Neutrophil (primary cell): ENCODE results near the gene RNF224.

ENCODE experiments used
- H3K27ac ChIP-seq: fragments of 200-600 bp; sonication (generic); 2 replicates; pipeline ENCODE4 v1.5.1; 2016; ENCODE audit warnings: mild to moderate bottlenecking, moderate library complexity
- H3K27me3 ChIP-seq: fragments of 200-600 bp; sonication (generic); 2 replicates; pipeline ENCODE4 v1.6.0; 2016; ENCODE audit warnings: mild to moderate bottlenecking
- H3K36me3 ChIP-seq: fragments of 200-600 bp; sonication (generic); 2 replicates; pipeline ENCODE4 v1.5.1; 2017
- H3K4me1 ChIP-seq, 2 experiments: fragments of 200-600 bp in 1 of 2; sonication (generic) in 1 of 2; 1 replicate in 1 of 2; 2 replicates in 1 of 2; pipeline versions ENCODE4 v1.5.1 to v1.6.1; 2013 to 2016; ENCODE audit warnings: low read depth in 1 of 2, low read length in 1 of 2, mild to moderate bottlenecking in 1 of 2, moderate library complexity in 1 of 2; ENCODE audit not compliant: control insufficient read depth in 1 of 2, insufficient read depth in 1 of 2
- H3K4me3 ChIP-seq, 2 experiments: fragments of 200-600 bp in 1 of 2; sonication (generic) in 1 of 2; 1 replicate in 1 of 2; 2 replicates in 1 of 2; pipeline ENCODE4 v1.5.1; 2013 to 2016; ENCODE audit warnings: low read depth in 1 of 2, low read length in 1 of 2, mild to moderate bottlenecking in 1 of 2, moderate library complexity in 1 of 2
- H3K9me3 ChIP-seq: fragments of 200-600 bp; sonication (generic); 2 replicates; pipeline ENCODE4 v1.5.1; 2016
- TF ChIP-seq, protein P1 (sequence below): fragments of 200-600 bp; sonication (generic); IDR thresholded peaks from 2 replicates; pipeline ENCODE4 v1.5.1; 2016; ENCODE audit warnings: antibody characterized with exemption

The RNF224 gene

DNA sequence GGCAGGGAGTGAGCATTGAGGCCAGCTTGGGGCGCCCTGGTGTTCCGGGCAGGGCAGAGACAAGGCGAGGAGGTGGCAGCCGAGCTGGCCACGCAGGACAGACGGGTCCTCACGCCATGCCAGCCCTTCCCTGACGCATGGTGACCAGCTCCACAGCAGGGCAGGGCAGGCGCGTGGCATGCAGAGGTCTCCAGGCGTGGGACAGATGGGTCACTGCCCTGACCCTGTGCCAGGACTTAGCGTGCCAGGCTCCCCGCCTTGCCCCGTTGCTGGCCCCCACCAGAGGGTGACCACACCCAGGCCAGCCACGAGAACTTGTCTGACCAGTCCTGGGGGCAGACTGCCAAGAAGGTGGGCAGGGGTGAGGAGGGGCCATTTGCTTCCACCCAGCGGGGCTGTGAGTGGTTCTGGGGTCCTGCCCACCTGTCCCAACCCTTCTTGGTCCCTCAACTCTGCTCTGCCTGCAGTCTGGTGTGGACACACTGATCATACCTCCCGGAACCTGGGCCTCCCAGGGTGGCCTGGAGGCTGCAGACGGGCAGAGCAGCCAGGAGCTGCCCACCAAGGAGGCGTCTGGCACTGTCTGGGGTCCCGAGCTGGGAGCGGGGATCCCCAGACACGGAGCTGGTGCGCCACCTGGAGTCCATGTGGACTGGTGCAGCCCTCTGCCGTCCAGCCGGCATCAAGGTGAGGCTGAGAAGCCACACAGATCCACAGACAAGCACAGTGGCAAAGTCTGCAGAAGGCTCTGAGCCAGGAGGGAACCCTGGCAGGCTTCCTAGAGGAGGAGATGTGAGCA, at the start of gene RNF224:
Gene RNF224 (plus strand): TSS at position 449 of the 799 bp plus-strand sequence. CDS start 834 bp downstream, outside the sequence.
- H3K27ac ChIP-seq: no peak within 1 kb of the TSS
- H3K4me1 ChIP-seq: peaks cover 15 to 23% of the 10 kb centered on the region in 2 experiments
- TF ChIP-seq, protein P1, sequence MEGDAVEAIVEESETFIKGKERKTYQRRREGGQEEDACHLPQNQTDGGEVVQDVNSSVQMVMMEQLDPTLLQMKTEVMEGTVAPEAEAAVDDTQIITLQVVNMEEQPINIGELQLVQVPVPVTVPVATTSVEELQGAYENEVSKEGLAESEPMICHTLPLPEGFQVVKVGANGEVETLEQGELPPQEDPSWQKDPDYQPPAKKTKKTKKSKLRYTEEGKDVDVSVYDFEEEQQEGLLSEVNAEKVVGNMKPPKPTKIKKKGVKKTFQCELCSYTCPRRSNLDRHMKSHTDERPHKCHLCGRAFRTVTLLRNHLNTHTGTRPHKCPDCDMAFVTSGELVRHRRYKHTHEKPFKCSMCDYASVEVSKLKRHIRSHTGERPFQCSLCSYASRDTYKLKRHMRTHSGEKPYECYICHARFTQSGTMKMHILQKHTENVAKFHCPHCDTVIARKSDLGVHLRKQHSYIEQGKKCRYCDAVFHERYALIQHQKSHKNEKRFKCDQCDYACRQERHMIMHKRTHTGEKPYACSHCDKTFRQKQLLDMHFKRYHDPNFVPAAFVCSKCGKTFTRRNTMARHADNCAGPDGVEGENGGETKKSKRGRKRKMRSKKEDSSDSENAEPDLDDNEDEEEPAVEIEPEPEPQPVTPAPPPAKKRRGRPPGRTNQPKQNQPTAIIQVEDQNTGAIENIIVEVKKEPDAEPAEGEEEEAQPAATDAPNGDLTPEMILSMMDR: peak; percentile 82
- H3K9me3 ChIP-seq: no peaks in the 10 kb centered on the region
- no peak within 1 kb of the TSS for H3K4me3 ChIP-seq
- peaks cover 73% of the 10 kb centered on the region for H3K27me3 ChIP-seq
- no peaks in the 10 kb centered on the region for H3K36me3 ChIP-seq

DNA sequence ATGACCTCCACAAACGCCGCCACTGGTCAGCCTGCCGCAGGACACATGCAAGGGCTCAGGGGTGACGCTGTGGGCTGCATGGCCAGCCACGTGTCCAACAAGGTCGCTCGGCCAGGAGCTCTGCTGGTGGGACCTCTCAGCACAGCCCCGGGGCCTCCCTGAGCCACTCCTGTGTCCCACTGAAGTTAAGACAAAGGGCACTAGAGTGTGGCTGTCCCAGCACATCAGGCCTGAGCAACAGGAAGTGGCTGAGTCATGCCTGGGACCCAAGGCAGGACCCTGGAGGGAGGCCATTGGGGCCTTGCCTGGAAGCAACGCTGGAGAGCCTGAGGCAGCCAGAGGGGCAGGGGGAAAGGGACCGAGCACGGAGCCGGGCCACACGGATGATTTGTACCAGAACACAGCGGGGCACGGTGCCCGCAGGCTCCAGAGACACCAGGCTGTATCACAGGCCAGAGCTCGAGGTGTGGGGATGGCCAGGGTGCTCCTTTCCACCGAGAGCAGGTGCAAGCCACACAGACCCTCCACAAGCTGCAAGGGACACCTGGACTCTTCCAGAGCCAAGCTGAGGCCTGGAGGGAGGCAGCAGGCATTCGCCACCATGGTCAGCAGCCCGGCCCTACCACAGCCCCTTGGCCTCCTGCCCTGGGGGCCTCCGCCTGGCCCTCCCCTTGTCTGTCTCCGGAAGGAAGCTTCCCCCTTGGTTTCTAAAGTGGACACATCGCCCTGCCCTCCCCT, 48.9 kb upstream of the RNF224 start:
- no peak overlapping the region for H3K27ac ChIP-seq
- TF ChIP-seq, protein P1: no peak
- H3K27me3 ChIP-seq: peaks cover 26% of the 10 kb centered on the region
- no peak overlapping the region for H3K4me3 ChIP-seq
- no peaks in the 10 kb centered on the region for H3K9me3 ChIP-seq
- no peaks in the 10 kb centered on the region for H3K4me1 ChIP-seq
- H3K36me3 ChIP-seq: peaks cover 68% of the 10 kb centered on the region

DNA sequence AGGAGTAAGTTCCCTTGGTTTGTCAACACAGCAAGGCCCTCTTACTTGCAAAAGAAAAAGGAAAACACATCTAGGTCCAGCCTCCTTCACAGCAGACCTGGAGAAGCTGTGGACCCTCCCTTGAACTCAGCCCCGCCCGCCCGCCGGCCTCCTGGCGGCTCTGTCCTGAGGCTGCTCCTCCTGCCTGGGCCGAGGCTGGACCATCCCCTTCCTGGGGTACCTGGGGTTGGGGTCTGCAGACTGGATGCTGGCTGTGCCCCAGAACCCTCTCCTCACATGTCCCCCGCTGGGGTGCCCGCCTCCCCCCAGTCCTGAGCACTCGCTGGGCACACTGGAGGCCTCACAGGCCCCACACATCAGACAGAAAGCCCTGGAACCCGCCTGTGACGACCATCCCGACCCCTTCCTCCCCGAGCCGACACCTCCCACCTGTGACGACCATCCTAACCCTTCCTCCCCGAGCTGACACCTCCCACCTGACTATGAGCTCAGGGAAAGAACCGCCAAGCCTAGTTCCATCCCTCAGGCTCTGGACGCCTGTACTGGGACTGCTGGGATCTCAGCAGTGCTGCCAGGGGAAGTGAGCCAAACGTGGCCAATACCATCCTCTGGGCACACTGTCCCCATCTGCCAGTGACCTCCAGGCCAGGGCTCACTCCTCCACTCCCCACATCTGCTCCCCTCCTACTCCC, 48.2 kb upstream of the RNF224 start:
- TF ChIP-seq, protein P1: no peak
- no peak overlapping the region for H3K27ac ChIP-seq
- no peaks in the 10 kb centered on the region for H3K4me1 ChIP-seq
- H3K36me3 ChIP-seq: peaks cover 75% of the 10 kb centered on the region
- H3K9me3 ChIP-seq: no peaks in the 10 kb centered on the region
- H3K4me3 ChIP-seq: no peak overlapping the region
- H3K27me3 ChIP-seq: peaks cover 19% of the 10 kb centered on the region

DNA sequence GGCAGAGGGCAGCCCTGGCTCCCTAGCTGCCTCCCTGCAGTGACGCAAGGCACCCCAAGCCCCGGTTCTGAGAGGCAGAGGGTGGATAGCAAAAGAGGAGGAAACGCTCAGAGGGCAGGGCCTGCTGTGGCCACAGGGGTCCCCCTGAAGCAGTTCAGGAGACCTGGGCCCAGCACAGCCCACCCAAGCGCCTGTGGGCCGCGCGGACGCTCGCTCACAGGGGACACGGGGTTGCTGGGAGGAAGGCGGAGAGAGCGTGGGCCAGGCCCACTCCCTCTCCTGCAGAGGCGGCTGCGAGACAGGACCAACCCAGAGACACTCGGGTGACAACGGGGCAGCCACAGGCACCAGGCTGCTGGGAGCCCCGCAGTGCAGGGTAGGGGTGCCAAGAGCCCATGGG, 47.5 kb upstream of the RNF224 start:
- Histone ChIP-seq H3K27me3 (peaks cover 12% of the 10 kb centered on the region), H3K27ac (no peak overlapping the region), H3K4me3 (no peak overlapping the region), H3K36me3 (peaks cover 82% of the 10 kb centered on the region), H3K4me1 (no peaks in the 10 kb centered on the region), H3K9me3 (no peaks in the 10 kb centered on the region)
- TF ChIP-seq, protein P1: no peak

DNA sequence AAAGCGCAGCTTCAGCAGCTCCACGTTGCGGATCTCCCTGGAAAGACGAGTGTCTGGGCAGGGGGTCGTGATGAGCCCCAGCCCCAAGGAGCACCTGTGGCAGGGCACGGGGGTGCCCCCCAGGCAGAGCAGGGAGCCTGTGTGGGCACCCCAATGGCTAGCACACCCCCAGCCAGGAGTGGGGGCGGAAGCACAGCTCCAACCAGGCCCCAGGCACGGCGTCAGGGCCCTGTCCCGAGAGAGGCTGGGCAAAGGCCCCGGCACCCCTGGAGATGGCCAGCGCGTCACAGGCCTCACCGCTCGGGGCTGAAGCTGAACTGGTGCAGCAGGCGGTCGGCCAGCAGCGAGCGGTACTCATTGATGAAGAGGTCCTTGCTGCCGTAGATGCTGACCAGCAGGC, 46.8 kb upstream of the RNF224 start:
- Histone ChIP-seq H3K27me3 (peaks cover 5% of the 10 kb centered on the region), H3K4me1 (no peaks in the 10 kb centered on the region), H3K27ac (no peak overlapping the region), H3K4me3 (no peak overlapping the region), H3K36me3 (peaks cover 89% of the 10 kb centered on the region), H3K9me3 (no peaks in the 10 kb centered on the region)
- TF ChIP-seq, protein P1: no peak
